A549 (cell line): ENCODE results near the gene MAD1L1. TPM values are rescaled to one million over a fixed set of nuclear protein-coding genes. Genes with fewer than 3 reads are reported as not detected.

Experiments used
- ATAC-seq, 2 experiments: fragments of 200-7000 bp in 1 of 2; fragments of >200 bp in 1 of 2; cut with Nextera tagmentation in 1 of 2; cut with Tn5 transposase in 1 of 2; 3 replicates each; pipeline versions ENCODE4 v1.8.0 to v1.9.1; 2018 to 2020; ENCODE audit warnings: mild to moderate bottlenecking in 1 of 2, moderate library complexity in 1 of 2
- CTCF ChIA-PET: fragments of 300-600 bp; sonication (Branson Sonifier 250); formaldehyde crosslinking; extraction: SDS; loops from one replicate; lab custom pipeline; 2021; ENCODE audit warnings: antibody characterized with exemption, inconsistent platforms; lab: Yijun Ruan, JAX
- POLR2A ChIA-PET: fragments of 350-600 bp; formaldehyde crosslinking; extraction: SDS; loops from one replicate; lab custom pipeline; 2021; ENCODE audit warnings: antibody characterized with exemption, inconsistent platforms; lab: Yijun Ruan, JAX
- DNase-seq, 2 experiments: peaks; one replicate each; pipeline versions ENCODE4 v3.0.0 to v3.0.0-alpha.2; 2011 to 2016; ENCODE audit warnings: low read depth in 1 of 2, low spot score in 1 of 2
- FAIRE-seq: peaks from 2 replicates; lab custom pipeline; 2011; peaks lifted over from hg19 to GRCh38; lab: Jason Lieb, UNC
- H3K27ac ChIP-seq, 2 experiments: fragments of >200 bp; sonication (Bioruptor Twin); formaldehyde crosslinking; 3 replicates each; pipeline ENCODE4 v1.5.1; 2016 to 2017
- H3K4me1 ChIP-seq: fragments of >200 bp; sonication (Bioruptor Twin); formaldehyde crosslinking; 3 replicates; pipeline ENCODE4 v1.6.1; 2016
- H3K4me2 ChIP-seq: fragments of >200 bp; sonication (Bioruptor Twin); formaldehyde crosslinking; 3 replicates; pipeline ENCODE4 v1.6.1; 2016
- H3K4me3 ChIP-seq: fragments of >200 bp; sonication (Bioruptor Twin); formaldehyde crosslinking; 3 replicates; pipeline ENCODE4 v1.5.1; 2016
- H3K9me3 ChIP-seq: fragments of >200 bp; sonication (Bioruptor Twin); formaldehyde crosslinking; 3 replicates; pipeline ENCODE4 v1.6.1; 2016
- BHLHE40 ChIP-seq: IDR thresholded peaks from 2 replicates; pipeline ENCODE4 v1.6.1; 2012; ENCODE audit warnings: low read depth, low read length, inconsistent platforms
- CBX2 ChIP-seq: fragments of 200-600 bp; sonication (generic); IDR thresholded peaks from 2 replicates; pipeline ENCODE4 v1.6.1; 2016; ENCODE audit warnings: low read depth, mild to moderate bottlenecking, borderline replicate concordance
- CEBPB ChIP-seq, 2 experiments: fragments of >200 bp in 1 of 2; sonication (Bioruptor Twin) in 1 of 2; formaldehyde crosslinking in 1 of 2; IDR thresholded peaks; 2 replicates each; pipeline ENCODE4 v1.6.1; 2012 to 2016
- CHD2 ChIP-seq: fragments of 150-350 bp; IDR thresholded peaks from 2 replicates; pipeline ENCODE4 v1.6.1; 2014; ENCODE audit warnings: low read length; ENCODE audit not compliant: partially characterized antibody
- FOXS1 ChIP-seq: fragments of 250-450 bp; sonication (Bioruptor Pico); IDR thresholded peaks from 2 replicates; pipeline ENCODE4 v1.5.0; 2020; ENCODE audit warnings: mild to moderate bottlenecking, moderate library complexity
- GATA3 ChIP-seq: IDR thresholded peaks from 2 replicates; pipeline ENCODE4 v1.6.1; 2012; ENCODE audit warnings: borderline replicate concordance
- JUNB ChIP-seq: fragments of >200 bp; sonication (Bioruptor Twin); formaldehyde crosslinking; IDR thresholded peaks from 2 replicates; pipeline ENCODE4 v1.6.1; 2016
- KDM1A ChIP-seq: fragments of 200-600 bp; sonication (generic); IDR thresholded peaks from 2 replicates; pipeline ENCODE4 v1.6.1; 2016; ENCODE audit warnings: low read depth, mild to moderate bottlenecking
- NFE2L2 ChIP-seq: fragments of 150-350 bp; conservative IDR thresholded peaks from 2 replicates; pipeline ENCODE4 v1.6.1; 2014; ENCODE audit warnings: low read length
- POLR2A ChIP-seq: IDR thresholded peaks from 2 replicates; pipeline ENCODE4 v1.6.1; 2012; ENCODE audit warnings: mild to moderate bottlenecking, low read length
- POLR2AphosphoS2 ChIP-seq: conservative IDR thresholded peaks from 2 replicates; pipeline ENCODE4 v1.6.1; 2012; ENCODE audit warnings: low read length, improper control_type of control experiment, inconsistent platforms
- RNF2 ChIP-seq: fragments of 200-600 bp; sonication (generic); IDR thresholded peaks from 2 replicates; pipeline ENCODE4 v1.6.1; 2016; ENCODE audit warnings: low read depth, mild to moderate bottlenecking, antibody characterized with exemption, moderate library complexity, borderline replicate concordance
- SMC3 ChIP-seq: fragments of >200 bp; sonication (Bioruptor Twin); formaldehyde crosslinking; IDR thresholded peaks from 3 replicates; pipeline ENCODE4 v1.6.1; 2018; ENCODE audit warnings: inconsistent platforms
- ZFP36 ChIP-seq: fragments of 450-650 bp; IDR thresholded peaks from 2 replicates; pipeline ENCODE4 v1.6.1; 2014; ENCODE audit warnings: borderline replicate concordance; ENCODE audit not compliant: partially characterized antibody
- ZNF302 ChIP-seq: fragments of 250-450 bp; sonication (Bioruptor Pico); IDR thresholded peaks from 2 replicates; pipeline ENCODE4 v1.9.0; 2021; ENCODE audit warnings: inconsistent platforms, mild to moderate bottlenecking, moderate library complexity
- ZSCAN20 ChIP-seq: fragments of 250-450 bp; sonication (Bioruptor Pico); IDR thresholded peaks from 2 replicates; pipeline ENCODE4 v1.8.0; 2022; ENCODE audit warnings: mild to moderate bottlenecking, moderate library complexity
- WGBS: methylation state at CpG from one replicate; pipeline ENCODE4 v1.1.6; 2017; ENCODE audit errors: missing lambda C conversion rate; 5-methylcytosine and 5-hydroxymethylcytosine counted together
- polyA plus RNA-seq, 4 experiments: library from polyadenylated mRNA; depleted of rRNA in 3 of 4; stranded (reverse); fragments of >200 nt; fragmentation: RNase III in 1 of 4; extraction: RNeasy Plus Mini Kit Qiagen cat#74134 plus additional on column Dnase treatment in 1 of 4; gene quantifications; 2 replicates in 3 of 4; 3 replicates in 1 of 4; pipeline ENCODE4 v1.2.3, GENCODE V29; 2011 to 2017
- TF ChIP-seq, protein P1 (sequence below): fragments of 200-600 bp; sonication (generic); IDR thresholded peaks from 2 replicates; pipeline ENCODE4 v1.6.1; 2016; ENCODE audit warnings: antibody characterized with exemption, mild to moderate bottlenecking, moderate library complexity
- TF ChIP-seq, protein P2 (sequence below): IDR thresholded peaks from 2 replicates; pipeline ENCODE4 v1.6.1; 2012
- TF ChIP-seq, protein P3 (sequence below): IDR thresholded peaks from 2 replicates; pipeline ENCODE4 v1.6.1; 2012

MAD1L1 gene
- polyA plus RNA-seq, 2 of the 4 experiments (the other 2 are of a cell fraction) = 13.6 to 16.6 TPM

DNA sequence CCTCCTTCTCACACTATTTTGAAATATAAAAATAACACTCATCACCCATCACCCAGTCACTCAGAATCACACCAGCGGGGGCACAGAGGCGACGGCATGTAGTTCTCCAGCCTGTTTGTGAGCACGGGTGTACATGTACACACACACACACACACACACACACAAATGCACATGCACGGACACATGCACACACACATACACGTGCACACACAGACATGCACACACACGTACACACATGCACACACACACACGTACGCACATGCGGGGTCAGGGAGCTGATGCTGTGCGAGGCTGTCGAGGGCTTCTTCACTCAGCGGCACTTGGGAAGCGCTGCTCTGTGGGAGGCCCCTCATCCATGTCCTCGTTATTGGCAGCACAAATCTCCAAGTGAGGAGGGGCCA, 383.8 kb downstream of the MAD1L1 start:
- CTCF ChIA-PET = no interaction called here
- POLR2A ChIA-PET = no interaction called here
- no peaks in the 10 kb centered on the region for H3K4me1 ChIP-seq
- FAIRE-seq = no peak
- no peaks in the 10 kb centered on the region for H3K9me3 ChIP-seq
- TF ChIP-seq CHD2 (no peak), CBX2 (no peak), FOXS1 (CRISPR knock-in tag) (no peak), SMC3 (no peak), JUNB (no peak), BHLHE40 (no peak), POLR2AphosphoS2 (no peak)
- TF ChIP-seq, protein P1, sequence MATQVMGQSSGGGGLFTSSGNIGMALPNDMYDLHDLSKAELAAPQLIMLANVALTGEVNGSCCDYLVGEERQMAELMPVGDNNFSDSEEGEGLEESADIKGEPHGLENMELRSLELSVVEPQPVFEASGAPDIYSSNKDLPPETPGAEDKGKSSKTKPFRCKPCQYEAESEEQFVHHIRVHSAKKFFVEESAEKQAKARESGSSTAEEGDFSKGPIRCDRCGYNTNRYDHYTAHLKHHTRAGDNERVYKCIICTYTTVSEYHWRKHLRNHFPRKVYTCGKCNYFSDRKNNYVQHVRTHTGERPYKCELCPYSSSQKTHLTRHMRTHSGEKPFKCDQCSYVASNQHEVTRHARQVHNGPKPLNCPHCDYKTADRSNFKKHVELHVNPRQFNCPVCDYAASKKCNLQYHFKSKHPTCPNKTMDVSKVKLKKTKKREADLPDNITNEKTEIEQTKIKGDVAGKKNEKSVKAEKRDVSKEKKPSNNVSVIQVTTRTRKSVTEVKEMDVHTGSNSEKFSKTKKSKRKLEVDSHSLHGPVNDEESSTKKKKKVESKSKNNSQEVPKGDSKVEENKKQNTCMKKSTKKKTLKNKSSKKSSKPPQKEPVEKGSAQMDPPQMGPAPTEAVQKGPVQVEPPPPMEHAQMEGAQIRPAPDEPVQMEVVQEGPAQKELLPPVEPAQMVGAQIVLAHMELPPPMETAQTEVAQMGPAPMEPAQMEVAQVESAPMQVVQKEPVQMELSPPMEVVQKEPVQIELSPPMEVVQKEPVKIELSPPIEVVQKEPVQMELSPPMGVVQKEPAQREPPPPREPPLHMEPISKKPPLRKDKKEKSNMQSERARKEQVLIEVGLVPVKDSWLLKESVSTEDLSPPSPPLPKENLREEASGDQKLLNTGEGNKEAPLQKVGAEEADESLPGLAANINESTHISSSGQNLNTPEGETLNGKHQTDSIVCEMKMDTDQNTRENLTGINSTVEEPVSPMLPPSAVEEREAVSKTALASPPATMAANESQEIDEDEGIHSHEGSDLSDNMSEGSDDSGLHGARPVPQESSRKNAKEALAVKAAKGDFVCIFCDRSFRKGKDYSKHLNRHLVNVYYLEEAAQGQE = no peak
- TF ChIP-seq, protein P2, sequence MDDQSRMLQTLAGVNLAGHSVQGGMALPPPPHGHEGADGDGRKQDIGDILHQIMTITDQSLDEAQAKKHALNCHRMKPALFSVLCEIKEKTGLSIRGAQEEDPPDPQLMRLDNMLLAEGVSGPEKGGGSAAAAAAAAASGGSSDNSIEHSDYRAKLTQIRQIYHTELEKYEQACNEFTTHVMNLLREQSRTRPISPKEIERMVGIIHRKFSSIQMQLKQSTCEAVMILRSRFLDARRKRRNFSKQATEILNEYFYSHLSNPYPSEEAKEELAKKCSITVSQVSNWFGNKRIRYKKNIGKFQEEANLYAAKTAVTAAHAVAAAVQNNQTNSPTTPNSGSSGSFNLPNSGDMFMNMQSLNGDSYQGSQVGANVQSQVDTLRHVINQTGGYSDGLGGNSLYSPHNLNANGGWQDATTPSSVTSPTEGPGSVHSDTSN = no peak
- no peak for ATAC-seq
- 88% methylated on average over 15 of the region's 15 CpGs for WGBS
- H3K4me3 ChIP-seq = no peak overlapping the region
- H3K4me2 ChIP-seq = no peak overlapping the region
- no peak overlapping the region for H3K27ac ChIP-seq
- DNase-seq = no peak

DNA sequence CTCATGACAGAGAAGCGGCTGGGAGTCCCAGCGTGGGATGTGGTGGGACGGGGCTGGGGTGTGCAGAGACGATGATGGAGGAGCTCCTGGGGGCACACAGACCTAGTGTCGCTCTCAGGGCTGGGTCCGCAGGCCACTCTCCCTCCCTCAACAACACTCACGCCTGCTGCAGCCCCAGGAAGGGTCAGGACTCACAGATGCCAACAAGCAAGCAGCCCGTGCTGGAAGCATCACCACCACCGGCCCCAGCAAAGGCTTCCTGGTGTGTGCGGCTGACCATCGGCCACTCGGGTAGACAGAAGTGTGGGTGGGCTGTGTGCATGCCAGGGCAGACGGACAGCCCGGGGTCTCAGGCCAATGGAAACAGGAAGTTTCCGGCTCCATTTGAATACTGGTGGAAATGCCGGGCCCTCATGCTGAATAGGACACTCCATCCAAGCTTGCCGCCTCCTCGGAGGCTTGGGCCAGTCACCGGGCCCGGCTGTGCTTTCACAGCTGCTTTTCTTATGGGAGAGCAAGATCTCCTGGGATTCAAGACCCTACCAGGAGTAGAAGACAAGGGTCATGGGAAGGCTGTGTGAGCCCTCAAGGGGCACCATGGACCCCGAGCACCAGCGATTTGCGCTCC, 384.6 kb downstream of the MAD1L1 start:
- ChIA-PET CTCF (no interaction called here), POLR2A (no interaction called here)
- no peaks in the 10 kb centered on the region for H3K4me1 ChIP-seq
- H3K9me3 ChIP-seq = no peaks in the 10 kb centered on the region
- TF ChIP-seq, protein P2 = no peak
- TF ChIP-seq GATA3 = no peak
- TF ChIP-seq CHD2 = no peak
- no peak for TF ChIP-seq POLR2A
- TF ChIP-seq ZSCAN20 (CRISPR knock-in tag) = no peak
- no peak for TF ChIP-seq CBX2
- TF ChIP-seq NFE2L2 = no peak
- TF ChIP-seq, protein P3, sequence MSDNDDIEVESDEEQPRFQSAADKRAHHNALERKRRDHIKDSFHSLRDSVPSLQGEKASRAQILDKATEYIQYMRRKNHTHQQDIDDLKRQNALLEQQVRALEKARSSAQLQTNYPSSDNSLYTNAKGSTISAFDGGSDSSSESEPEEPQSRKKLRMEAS = no peak
- TF ChIP-seq FOXS1 (CRISPR knock-in tag) = no peak
- no peak for TF ChIP-seq ZFP36
- TF ChIP-seq ZNF302 (CRISPR knock-in tag) = no peak
- no peak for TF ChIP-seq POLR2AphosphoS2
- TF ChIP-seq RNF2 = no peak
- no peak for TF ChIP-seq KDM1A
- no peak for TF ChIP-seq CEBPB (IDR thresholded peaks at IDR 0.05)
- no peak overlapping the region for H3K4me2 ChIP-seq
- no peak for ATAC-seq
- WGBS = 87% methylated on average over 23 of the region's 23 CpGs
- no peak overlapping the region for H3K27ac ChIP-seq
- no peak for DNase-seq
- no peak for FAIRE-seq
- no peak overlapping the region for H3K4me3 ChIP-seq
